Measurements from ENCODE around the gene RAX2.

DNA sequence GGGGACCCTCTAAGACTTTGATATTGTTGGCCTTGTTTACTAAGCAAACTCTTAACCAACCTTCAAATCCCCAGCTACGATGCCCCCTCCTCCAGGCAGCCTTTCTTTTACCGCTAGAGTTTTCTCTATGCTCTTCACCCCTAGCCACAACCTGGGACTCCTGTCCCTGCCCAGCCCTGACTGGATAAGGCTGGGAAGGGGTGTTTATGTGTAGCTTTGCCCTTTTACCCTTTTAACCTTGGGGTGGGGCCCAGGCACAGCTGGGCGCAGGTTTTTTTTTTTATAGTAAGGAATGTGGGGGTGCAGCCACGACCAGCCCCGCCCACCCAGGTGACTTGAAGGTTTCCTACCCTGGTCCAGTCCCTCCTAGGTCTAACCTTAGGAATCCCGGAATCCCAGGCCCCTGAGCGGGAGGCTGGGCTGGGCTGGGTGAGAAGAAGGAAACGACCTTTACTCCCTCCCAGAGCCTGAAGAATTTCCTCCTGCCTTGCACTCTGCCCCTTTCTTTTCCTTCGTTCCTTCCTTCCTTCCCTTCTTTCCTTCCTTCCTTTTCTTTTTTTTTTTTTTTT, 51.6 kb downstream of the RAX2 start:
- TF ChIP-seq, protein P1, sequence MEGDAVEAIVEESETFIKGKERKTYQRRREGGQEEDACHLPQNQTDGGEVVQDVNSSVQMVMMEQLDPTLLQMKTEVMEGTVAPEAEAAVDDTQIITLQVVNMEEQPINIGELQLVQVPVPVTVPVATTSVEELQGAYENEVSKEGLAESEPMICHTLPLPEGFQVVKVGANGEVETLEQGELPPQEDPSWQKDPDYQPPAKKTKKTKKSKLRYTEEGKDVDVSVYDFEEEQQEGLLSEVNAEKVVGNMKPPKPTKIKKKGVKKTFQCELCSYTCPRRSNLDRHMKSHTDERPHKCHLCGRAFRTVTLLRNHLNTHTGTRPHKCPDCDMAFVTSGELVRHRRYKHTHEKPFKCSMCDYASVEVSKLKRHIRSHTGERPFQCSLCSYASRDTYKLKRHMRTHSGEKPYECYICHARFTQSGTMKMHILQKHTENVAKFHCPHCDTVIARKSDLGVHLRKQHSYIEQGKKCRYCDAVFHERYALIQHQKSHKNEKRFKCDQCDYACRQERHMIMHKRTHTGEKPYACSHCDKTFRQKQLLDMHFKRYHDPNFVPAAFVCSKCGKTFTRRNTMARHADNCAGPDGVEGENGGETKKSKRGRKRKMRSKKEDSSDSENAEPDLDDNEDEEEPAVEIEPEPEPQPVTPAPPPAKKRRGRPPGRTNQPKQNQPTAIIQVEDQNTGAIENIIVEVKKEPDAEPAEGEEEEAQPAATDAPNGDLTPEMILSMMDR (IDR thresholded peaks at IDR 0.05) = no peak
- TF ChIP-seq POLR2A (IDR thresholded peaks at IDR 0.05) = no peak
